Skeletal muscle tissue (tissue), 4 donors: Measurements from ENCODE around the gene EVI5L. TPM values are rescaled to one million over a fixed set of nuclear protein-coding genes. Genes with fewer than 3 reads are reported as not detected.
"Not testable (repeated sequence)": the region's sequence is repeated elsewhere in the genome, so short reads cannot be mapped to it uniquely, and the experiment has no call there.

Experiments
- H3K27ac ChIP-seq: one replicate; pipeline ENCODE4 v1.7.0; 2013; ENCODE audit warnings: mild to moderate bottlenecking, low read depth, low read length, inconsistent platforms
- H3K27me3 ChIP-seq, 3 donors: one replicate each; pipeline ENCODE4 v1.7.0; 2013; ENCODE audit warnings: low read length in 3 of 3; ENCODE audit not compliant: control insufficient read depth in 3 of 3, insufficient read depth in 3 of 3
- H3K36me3 ChIP-seq, 3 donors: one replicate each; pipeline ENCODE4 v1.7.0; 2013; ENCODE audit warnings: low read length in 3 of 3; ENCODE audit not compliant: control insufficient read depth in 3 of 3, insufficient read depth in 3 of 3
- H3K4me1 ChIP-seq, 3 donors: one replicate each; pipeline ENCODE4 v1.7.0; 2013; ENCODE audit warnings: low read length in 3 of 3, mild to moderate bottlenecking in 3 of 3; ENCODE audit not compliant: control insufficient read depth in 3 of 3, insufficient read depth in 3 of 3
- H3K4me3 ChIP-seq, 3 donors: one replicate each; pipeline ENCODE4 v1.7.0; 2013; ENCODE audit warnings: low read length in 3 of 3
- H3K9ac ChIP-seq, 3 donors: one replicate each; pipeline ENCODE4 v1.7.0; 2013; ENCODE audit warnings: low read length in 3 of 3, mild to moderate bottlenecking in 3 of 3, moderate library complexity in 2 of 3, low read depth in 1 of 3
- H3K9me3 ChIP-seq, 3 donors: one replicate each; pipeline ENCODE4 v1.7.0; 2013; ENCODE audit warnings: low read length in 3 of 3; ENCODE audit not compliant: control insufficient read depth in 3 of 3
- total RNA-seq: library from RNA; depleted of rRNA; stranded (reverse); fragments of >200 nt; gene quantifications from one replicate; pipeline ENCODE4 v1.2.3, GENCODE V29; 2014
- donor health status: Osteomylitis.

The EVI5L gene
- total RNA-seq, 1 donor from 2014 or later: 9.4 TPM

- Histone ChIP-seq H3K27ac (no peak overlapping the region), H3K4me3 (no peak overlapping the region), H3K9me3 (peaks cover 4 to 13% (median 13%) of the 10 kb centered on the region in 3 donors), H3K9ac (no peak overlapping the region), H3K36me3 (no peaks in the 10 kb centered on the region), H3K4me1 (no peaks in the 10 kb centered on the region), H3K27me3 (peaks cover 1 to 5% (median 3%) of the 10 kb centered on the region in 3 donors)
These were observed 14.7 kb upstream of the EVI5L start for GRCh38 chr19:7815325-7815724.

- H3K27me3 ChIP-seq, H3K27ac ChIP-seq, H3K9ac ChIP-seq, H3K4me1 ChIP-seq, H3K4me3 ChIP-seq, H3K36me3 ChIP-seq: not testable (repeated sequence)
- peaks cover 4 to 13% (median 13%) of the 10 kb centered on the region in 3 donors for H3K9me3 ChIP-seq
These were observed 14.0 kb upstream of the EVI5L start for GRCh38 chr19:7816040-7816439.

- no peaks in the 10 kb centered on the region for H3K4me1 ChIP-seq
- H3K4me3 ChIP-seq: no peak overlapping the region
- H3K9me3 ChIP-seq: peaks cover 0 to 10% (median 5%) of the 10 kb centered on the region in 3 donors
- no peak overlapping the region for H3K9ac ChIP-seq
- H3K27me3 ChIP-seq: peaks cover 3 to 5% (median 5%) of the 10 kb centered on the region in 3 donors
- no peaks in the 10 kb centered on the region for H3K36me3 ChIP-seq
- no peak overlapping the region for H3K27ac ChIP-seq
These were observed 12.2 kb upstream of the EVI5L start for GRCh38 chr19:7817801-7818200.

GRCh38 chr19:7818806-7819205 lies 11.2 kb upstream of the EVI5L start:
- peaks cover 3 to 5% (median 5%) of the 10 kb centered on the region in 3 donors for H3K27me3 ChIP-seq
- no peak overlapping the region for H3K27ac ChIP-seq
- H3K4me3 ChIP-seq: no peak overlapping the region
- H3K36me3 ChIP-seq: no peaks in the 10 kb centered on the region
- no peaks in the 10 kb centered on the region for H3K4me1 ChIP-seq
- H3K9ac ChIP-seq: no peak overlapping the region
- peaks cover 0 to 10% (median 5%) of the 10 kb centered on the region in 3 donors for H3K9me3 ChIP-seq

- no peak overlapping the region for H3K9ac ChIP-seq
- H3K4me3 ChIP-seq: no peak overlapping the region
- peaks cover 0 to 10% (median 5%) of the 10 kb centered on the region in 3 donors for H3K9me3 ChIP-seq
- no peaks in the 10 kb centered on the region for H3K4me1 ChIP-seq
- H3K27ac ChIP-seq: no peak overlapping the region
- H3K27me3 ChIP-seq: peaks cover 3 to 5% (median 5%) of the 10 kb centered on the region in 3 donors
- no peaks in the 10 kb centered on the region for H3K36me3 ChIP-seq
These were observed 10.7 kb upstream of the EVI5L start for GRCh38 chr19:7819337-7819736.

GRCh38 chr19:7820588-7820987 lies 9.4 kb upstream of the EVI5L start:
- Histone ChIP-seq H3K9ac (no peak overlapping the region), H3K27ac (no peak overlapping the region), H3K4me3 (no peak overlapping the region), H3K36me3 (no peaks in the 10 kb centered on the region), H3K27me3 (peaks cover 0 to 5% (median 3%) of the 10 kb centered on the region in 3 donors), H3K9me3 (peaks cover 0 to 10% (median 5%) of the 10 kb centered on the region in 3 donors), H3K4me1 (no peaks in the 10 kb centered on the region)

- no peak overlapping the region for H3K27ac ChIP-seq
- no peaks in the 10 kb centered on the region for H3K36me3 ChIP-seq
- H3K4me3 ChIP-seq: no peak overlapping the region
- H3K9ac ChIP-seq: no peak overlapping the region
- peaks cover 0 to 7% (median 2%) of the 10 kb centered on the region in 3 donors for H3K9me3 ChIP-seq
- H3K27me3 ChIP-seq: peaks cover 0 to 5% (median 3%) of the 10 kb centered on the region in 3 donors
- no peaks in the 10 kb centered on the region for H3K4me1 ChIP-seq
These were observed 7.0 kb upstream of the EVI5L start for GRCh38 chr19:7822910-7823515.

GRCh38 chr19:7823686-7824301 lies 6.2 kb upstream of the EVI5L start:
- Histone ChIP-seq H3K4me3 (no peak overlapping the region), H3K27me3 (peaks cover 0 to 7% (median 5%) of the 10 kb centered on the region in 3 donors), H3K36me3 (no peaks in the 10 kb centered on the region), H3K9ac (no peak overlapping the region), H3K27ac (no peak overlapping the region), H3K9me3 (peaks cover 0 to 4% (median 0%) of the 10 kb centered on the region in 3 donors), H3K4me1 (no peaks in the 10 kb centered on the region)

- Histone ChIP-seq H3K36me3 (no peaks in the 10 kb centered on the region), H3K27me3 (peaks cover 0 to 5% (median 0%) of the 10 kb centered on the region in 3 donors), H3K9me3 (no peaks in the 10 kb centered on the region), H3K27ac (peak overlapping the region; percentile 23), H3K4me1 (peaks cover 16 to 24% (median 23%) of the 10 kb centered on the region in 3 donors), H3K9ac (no peak overlapping the region), H3K4me3 (peak overlapping the region; percentile 54 to 62 (median 58))
These were observed 875 bp upstream of the EVI5L start for GRCh38 chr19:7829166-7829520.

- no peaks in the 10 kb centered on the region for H3K9me3 ChIP-seq
- H3K27ac ChIP-seq: no peak overlapping the region
- peak overlapping the region in 2 of 3 donors; percentile 32 to 80 for H3K9ac ChIP-seq
- H3K4me3 ChIP-seq: peak overlapping the region; percentile 43 to 73 (median 65)
- peaks cover 16 to 24% (median 23%) of the 10 kb centered on the region in 3 donors for H3K4me1 ChIP-seq
- H3K36me3 ChIP-seq: no peaks in the 10 kb centered on the region
- peaks cover 0 to 5% (median 0%) of the 10 kb centered on the region in 3 donors for H3K27me3 ChIP-seq
These were observed 304 bp downstream of the EVI5L start for GRCh38 chr19:7830272-7830771.
